ENCODE results near the gene STAT5A.

Gene STAT5A

GRCh38 chr17:42322382-42323267, 34.3 kb downstream of the STAT5A start (continued):
- TF ChIP-seq ZNF266 (tag by site-specific recombination; IDR thresholded peaks at IDR 0.05; ENCODE audit: low read depth) (no peak; the same call in 1 of the 2 replicates), ZNF37A (tag by site-specific recombination; IDR thresholded peaks at IDR 0.05) (no peak), KLF1 (tag by site-specific recombination; IDR thresholded peaks at IDR 0.05) (peak; percentile 53), ZNF510 (tag by site-specific recombination; IDR thresholded peaks at IDR 0.05; ENCODE audit: insufficient replicate concordance) (no peak), GLI4 (tag by site-specific recombination; IDR thresholded peaks at IDR 0.05) (no peak), KLF16 (tag by site-specific recombination; IDR thresholded peaks at IDR 0.05) (0 out of 2 replicates have a peak, but pooled peaks have one; percentile 37), ZNF423 (tag by site-specific recombination; IDR thresholded peaks at IDR 0.05) (no peak), ZBTB48 (tag by site-specific recombination; IDR thresholded peaks at IDR 0.05) (0 out of 2 replicates have a peak, but pooled peaks have one; percentile 11), KLF8 (tag by site-specific recombination; IDR thresholded peaks at IDR 0.05) (peak; percentile 64), ZFP37 (tag by site-specific recombination; IDR thresholded peaks at IDR 0.05) (peak; percentile 38; the same call in 1 of the 2 replicates), ZSCAN16 (tag by site-specific recombination; IDR thresholded peaks at IDR 0.05) (no peak), ZNF350 (tag by site-specific recombination; IDR thresholded peaks at IDR 0.05) (no peak), OSR2 (tag by site-specific recombination; IDR thresholded peaks at IDR 0.05) (no peak), ZNF623 (tag by site-specific recombination; IDR thresholded peaks at IDR 0.05) (no peak), ZNF558 (tag by site-specific recombination; IDR thresholded peaks at IDR 0.05) (no peak), CTCF (tag by site-specific recombination; IDR thresholded peaks at IDR 0.05) (peak; percentile 100), SP2 (tag by site-specific recombination; IDR thresholded peaks at IDR 0.05) (no peak), ZNF561 (tag by site-specific recombination; IDR thresholded peaks at IDR 0.05; ENCODE audit: borderline replicate concordance) (peak; percentile 92), PRDM6 (tag by site-specific recombination; IDR thresholded peaks at IDR 0.05) (no peak)

GRCh38 chr17:42323268-42323773, 35.0 kb downstream of the STAT5A start:
- Histone ChIP-seq H3K27ac (ENCODE audit: extremely low read depth, low read depth, low read length) (no peak overlapping the region), H3K9me3 (ENCODE audit: control insufficient read depth, insufficient read depth, low read depth, low read length) (no peaks in the 10 kb centered on the region), H3K4me1 (ENCODE audit: control insufficient read depth, insufficient read depth, low read length) (no peaks in the 10 kb centered on the region), H3K4me3 (ENCODE audit: low read depth, low read length) (no peak overlapping the region), H3K36me3 (ENCODE audit: control insufficient read depth in 2 of 2, insufficient read depth in 1 of 2, low read length in 2 of 2) (peaks cover 23 to 62% of the 10 kb centered on the region in 2 experiments; a peak in 2 of 3 replicates)
- TF ChIP-seq ZNF394 (tag by site-specific recombination; IDR thresholded peaks at IDR 0.05; ENCODE audit: borderline replicate concordance) = no peak
- POLR2A ChIA-PET = interaction anchor here (0.6 to 1.6 kb wide), 4 partner anchors 65 to 100 kb away, joined by 3 to 5 read pairs (median 4); partner anchors contain the start of genes CAVIN1 and STAT3
- CTCF ChIA-PET = interaction anchor here (0.7 to 22.0 kb wide), 22 partner anchors 10 to 360 kb away, joined by 3 to 378 read pairs (median 4); partner anchors contain the start of genes HCRT, STAT3 and STAT5A
